ENCODE measurements around the gene EIF4G3.

DNA sequence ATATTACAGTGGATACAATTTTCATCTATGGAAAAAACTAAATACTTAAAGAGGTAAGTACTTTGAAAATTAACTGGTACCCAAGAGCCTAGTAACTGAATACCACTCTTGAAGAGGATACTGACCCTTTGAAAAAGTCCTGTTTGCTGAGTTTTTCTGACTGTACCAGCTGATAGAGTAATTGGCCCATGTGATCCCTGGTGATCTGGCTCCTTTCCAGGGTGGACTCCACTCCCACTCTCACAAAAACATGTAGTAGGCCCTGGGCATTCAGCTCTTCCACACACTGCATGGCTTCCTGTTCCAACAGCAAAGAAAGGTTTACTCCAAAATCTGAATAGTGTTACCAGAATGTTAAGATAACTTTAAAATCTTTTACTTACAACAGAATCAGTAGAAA lies 336.0 kb downstream of the EIF4G3 start:
- TF ChIP-seq, protein P1, sequence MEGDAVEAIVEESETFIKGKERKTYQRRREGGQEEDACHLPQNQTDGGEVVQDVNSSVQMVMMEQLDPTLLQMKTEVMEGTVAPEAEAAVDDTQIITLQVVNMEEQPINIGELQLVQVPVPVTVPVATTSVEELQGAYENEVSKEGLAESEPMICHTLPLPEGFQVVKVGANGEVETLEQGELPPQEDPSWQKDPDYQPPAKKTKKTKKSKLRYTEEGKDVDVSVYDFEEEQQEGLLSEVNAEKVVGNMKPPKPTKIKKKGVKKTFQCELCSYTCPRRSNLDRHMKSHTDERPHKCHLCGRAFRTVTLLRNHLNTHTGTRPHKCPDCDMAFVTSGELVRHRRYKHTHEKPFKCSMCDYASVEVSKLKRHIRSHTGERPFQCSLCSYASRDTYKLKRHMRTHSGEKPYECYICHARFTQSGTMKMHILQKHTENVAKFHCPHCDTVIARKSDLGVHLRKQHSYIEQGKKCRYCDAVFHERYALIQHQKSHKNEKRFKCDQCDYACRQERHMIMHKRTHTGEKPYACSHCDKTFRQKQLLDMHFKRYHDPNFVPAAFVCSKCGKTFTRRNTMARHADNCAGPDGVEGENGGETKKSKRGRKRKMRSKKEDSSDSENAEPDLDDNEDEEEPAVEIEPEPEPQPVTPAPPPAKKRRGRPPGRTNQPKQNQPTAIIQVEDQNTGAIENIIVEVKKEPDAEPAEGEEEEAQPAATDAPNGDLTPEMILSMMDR (IDR thresholded peaks at IDR 0.05 in 4 of 5, conservative IDR thresholded peaks at IDR 0.05 in 1 of 5) = no peak
- TF ChIP-seq POLR2A (IDR thresholded peaks at IDR 0.05) = no peak

Data from gastrocnemius medialis (tissue), 4 donors.